ENCODE measurements around the gene GMPPA.

The GMPPA gene

GRCh38 chr2:219514196-219514761 is 15.6 kb downstream of the GMPPA start, which contains the start of gene ASIC4:
Gene ASIC4, plus strand, starts transcription at chr2:219514482. Its CDS starts 243 bp downstream, at chr2:219514725.
- no peak within 1 kb of the TSS for H3K27ac ChIP-seq
- TF ChIP-seq CTCF (conservative IDR thresholded peaks at IDR 0.05) = no peak

- H3K27ac ChIP-seq = no peak overlapping the region
- no peak for TF ChIP-seq CTCF (conservative IDR thresholded peaks at IDR 0.05)
Measured at GRCh38 chr2:219514836-219515235, 16.1 kb downstream of the GMPPA start.

GRCh38 chr2:219515874-219516629 is 17.4 kb downstream of the GMPPA start:
- H3K27ac ChIP-seq = no peak overlapping the region
- TF ChIP-seq CTCF (conservative IDR thresholded peaks at IDR 0.05) = no peak

GRCh38 chr2:219516888-219517287 is 18.2 kb downstream of the GMPPA start:
- no peak for TF ChIP-seq CTCF (conservative IDR thresholded peaks at IDR 0.05)
- no peak overlapping the region for H3K27ac ChIP-seq

GRCh38 chr2:219517954-219518778 is 19.5 kb downstream of the GMPPA start:
- TF ChIP-seq CTCF (conservative IDR thresholded peaks at IDR 0.05) = no peak
- no peak overlapping the region for H3K27ac ChIP-seq

- H3K27ac ChIP-seq = no peak overlapping the region
- no peak for TF ChIP-seq CTCF (conservative IDR thresholded peaks at IDR 0.05)
Measured at GRCh38 chr2:219519526-219519916, 20.8 kb downstream of the GMPPA start.

GRCh38 chr2:219520079-219520478 is 21.4 kb downstream of the GMPPA start:
- no peak for TF ChIP-seq CTCF (conservative IDR thresholded peaks at IDR 0.05)
- no peak overlapping the region for H3K27ac ChIP-seq
